ENCODE measurements around the gene C16orf54. TPM values are rescaled to one million over a fixed set of nuclear protein-coding genes. Genes with fewer than 3 reads are reported as not detected.
"Not testable (repeated sequence)": the region's sequence is repeated elsewhere in the genome, so short reads cannot be mapped to it uniquely, and the experiment has no call there.

C16orf54 gene
- total and polyA plus RNA-seq, 2 experiments from 2014 or later, result 3.2 TPM; not detected in 1

DNA sequence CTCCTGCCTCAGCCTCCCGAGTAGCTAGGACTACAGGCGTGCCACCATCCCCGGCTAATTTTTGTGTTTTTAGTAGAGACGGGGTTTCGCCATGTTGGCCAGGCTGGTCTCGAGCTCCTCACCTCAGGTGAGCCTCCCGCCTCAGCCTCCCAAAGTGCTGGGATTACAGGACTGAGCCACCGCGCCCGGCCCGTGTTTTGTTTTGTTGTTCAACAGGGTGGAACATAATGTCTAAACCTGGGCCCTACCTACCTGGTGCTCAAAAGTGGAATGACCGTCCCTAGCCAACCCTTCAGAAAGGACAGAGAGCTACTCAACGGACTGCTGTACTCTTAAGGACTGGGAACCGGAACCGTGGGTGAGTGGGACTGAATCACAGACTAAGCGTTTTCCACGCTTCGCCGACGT lies 44.0 kb upstream of the C16orf54 start:
- Histone ChIP-seq H3K4me1 (ENCODE audit: insufficient read depth) (peaks cover 7% of the 10 kb centered on the region; the same call in 1 of the 2 replicates), H3K27me3 (ENCODE audit: insufficient read depth) (peaks cover under 1% of the 10 kb centered on the region; the same call in 1 of the 2 replicates), H2AFZ (peak overlapping the region; percentile 98), H4K20me1 (replicated peaks; ENCODE audit: insufficient read depth) (peaks cover 30% of the 10 kb centered on the region), H3F3A (replicated peaks; ENCODE audit: low read depth) (peaks cover 20% of the 10 kb centered on the region; the same call in 1 of the 2 replicates), H3K4me3 (peak overlapping the region; percentile 95), H3K4me2 (peak overlapping the region; percentile 93), H3K79me2 (replicated peaks; ENCODE audit: insufficient read depth) (peaks cover 42% of the 10 kb centered on the region), H3K9me2 (ENCODE audit: insufficient read depth) (no peaks in the 10 kb centered on the region), H3K27ac (ENCODE audit: low read depth) (peak overlapping the region; percentile 94), H3K36me3 (ENCODE audit: insufficient read depth) (no peaks in the 10 kb centered on the region)
- Mint-ChIP-seq H3K36me3 (ENCODE audit: low read depth) (peaks cover 19% of the 10 kb centered on the region), H3K27me3 (ENCODE audit: insufficient read depth, low read depth, poor library complexity) (peaks cover 19% of the 10 kb centered on the region), H3K4me3 (peak overlapping the region; percentile 99), H3K27ac (peak overlapping the region; percentile 96), H3K9me3 (no peaks in the 10 kb centered on the region), H3K4me1 (peaks cover 21% of the 10 kb centered on the region)
- peak; percentile 3 for ATAC-seq
- DNase-seq (ENCODE audit: low spot score), result peak; percentile 27
- TF ChIP-seq CREB1 (CRISPR knock-in tag; IDR thresholded peaks at IDR 0.05; ENCODE audit: low read depth) (no peak), POLR2AphosphoS5 (IDR thresholded peaks at IDR 0.05; ENCODE audit: low read depth) (no peak), EZH2phosphoT487 (IDR thresholded peaks at IDR 0.05; ENCODE audit: unreplicated experiment) (no peak), ETS1 (IDR thresholded peaks at IDR 0.05) (no peak), STAT1 (IDR thresholded peaks at IDR 0.05; ENCODE audit: unreplicated experiment) (no peak), JUNB (IDR thresholded peaks at IDR 0.05; ENCODE audit: unreplicated experiment) (no peak), NANOG (IDR thresholded peaks at IDR 0.05; ENCODE audit: borderline replicate concordance) (no peak), EZH2 (IDR thresholded peaks at IDR 0.05; ENCODE audit: low read depth, unreplicated experiment) (no peak)
- TF ChIP-seq, protein P1, sequence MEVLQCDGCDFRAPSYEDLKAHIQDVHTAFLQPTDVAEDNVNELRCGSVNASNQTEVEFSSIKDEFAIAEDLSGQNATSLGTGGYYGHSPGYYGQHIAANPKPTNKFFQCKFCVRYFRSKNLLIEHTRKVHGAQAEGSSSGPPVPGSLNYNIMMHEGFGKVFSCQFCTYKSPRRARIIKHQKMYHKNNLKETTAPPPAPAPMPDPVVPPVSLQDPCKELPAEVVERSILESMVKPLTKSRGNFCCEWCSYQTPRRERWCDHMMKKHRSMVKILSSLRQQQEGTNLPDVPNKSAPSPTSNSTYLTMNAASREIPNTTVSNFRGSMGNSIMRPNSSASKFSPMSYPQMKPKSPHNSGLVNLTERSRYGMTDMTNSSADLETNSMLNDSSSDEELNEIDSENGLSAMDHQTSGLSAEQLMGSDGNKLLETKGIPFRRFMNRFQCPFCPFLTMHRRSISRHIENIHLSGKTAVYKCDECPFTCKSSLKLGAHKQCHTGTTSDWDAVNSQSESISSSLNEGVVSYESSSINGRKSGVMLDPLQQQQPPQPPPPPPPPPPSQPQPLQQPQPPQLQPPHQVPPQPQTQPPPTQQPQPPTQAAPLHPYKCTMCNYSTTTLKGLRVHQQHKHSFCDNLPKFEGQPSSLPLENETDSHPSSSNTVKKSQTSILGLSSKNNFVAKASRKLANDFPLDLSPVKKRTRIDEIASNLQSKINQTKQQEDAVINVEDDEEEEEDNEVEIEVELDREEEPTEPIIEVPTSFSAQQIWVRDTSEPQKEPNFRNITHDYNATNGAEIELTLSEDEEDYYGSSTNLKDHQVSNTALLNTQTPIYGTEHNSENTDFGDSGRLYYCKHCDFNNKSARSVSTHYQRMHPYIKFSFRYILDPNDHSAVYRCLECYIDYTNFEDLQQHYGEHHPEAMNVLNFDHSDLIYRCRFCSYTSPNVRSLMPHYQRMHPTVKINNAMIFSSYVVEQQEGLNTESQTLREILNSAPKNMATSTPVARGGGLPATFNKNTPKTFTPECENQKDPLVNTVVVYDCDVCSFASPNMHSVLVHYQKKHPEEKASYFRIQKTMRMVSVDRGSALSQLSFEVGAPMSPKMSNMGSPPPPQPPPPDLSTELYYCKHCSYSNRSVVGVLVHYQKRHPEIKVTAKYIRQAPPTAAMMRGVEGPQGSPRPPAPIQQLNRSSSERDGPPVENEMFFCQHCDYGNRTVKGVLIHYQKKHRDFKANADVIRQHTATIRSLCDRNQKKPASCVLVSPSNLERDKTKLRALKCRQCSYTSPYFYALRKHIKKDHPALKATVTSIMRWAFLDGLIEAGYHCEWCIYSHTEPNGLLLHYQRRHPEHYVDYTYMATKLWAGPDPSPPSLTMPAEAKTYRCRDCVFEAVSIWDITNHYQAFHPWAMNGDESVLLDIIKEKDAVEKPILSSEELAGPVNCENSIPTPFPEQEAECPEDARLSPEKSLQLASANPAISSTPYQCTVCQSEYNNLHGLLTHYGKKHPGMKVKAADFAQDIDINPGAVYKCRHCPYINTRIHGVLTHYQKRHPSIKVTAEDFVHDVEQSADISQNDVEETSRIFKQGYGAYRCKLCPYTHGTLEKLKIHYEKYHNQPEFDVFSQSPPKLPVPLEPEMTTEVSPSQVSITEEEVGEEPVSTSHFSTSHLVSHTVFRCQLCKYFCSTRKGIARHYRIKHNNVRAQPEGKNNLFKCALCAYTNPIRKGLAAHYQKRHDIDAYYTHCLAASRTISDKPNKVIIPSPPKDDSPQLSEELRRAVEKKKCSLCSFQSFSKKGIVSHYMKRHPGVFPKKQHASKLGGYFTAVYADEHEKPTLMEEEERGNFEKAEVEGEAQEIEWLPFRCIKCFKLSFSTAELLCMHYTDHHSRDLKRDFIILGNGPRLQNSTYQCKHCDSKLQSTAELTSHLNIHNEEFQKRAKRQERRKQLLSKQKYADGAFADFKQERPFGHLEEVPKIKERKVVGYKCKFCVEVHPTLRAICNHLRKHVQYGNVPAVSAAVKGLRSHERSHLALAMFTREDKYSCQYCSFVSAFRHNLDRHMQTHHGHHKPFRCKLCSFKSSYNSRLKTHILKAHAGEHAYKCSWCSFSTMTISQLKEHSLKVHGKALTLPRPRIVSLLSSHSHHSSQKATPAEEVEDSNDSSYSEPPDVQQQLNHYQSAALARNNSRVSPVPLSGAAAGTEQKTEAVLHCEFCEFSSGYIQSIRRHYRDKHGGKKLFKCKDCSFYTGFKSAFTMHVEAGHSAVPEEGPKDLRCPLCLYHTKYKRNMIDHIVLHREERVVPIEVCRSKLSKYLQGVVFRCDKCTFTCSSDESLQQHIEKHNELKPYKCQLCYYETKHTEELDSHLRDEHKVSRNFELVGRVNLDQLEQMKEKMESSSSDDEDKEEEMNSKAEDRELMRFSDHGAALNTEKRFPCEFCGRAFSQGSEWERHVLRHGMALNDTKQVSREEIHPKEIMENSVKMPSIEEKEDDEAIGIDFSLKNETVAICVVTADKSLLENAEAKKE (CRISPR knock-in tag; IDR thresholded peaks at IDR 0.05), result no peak
- TF ChIP-seq, protein P2, sequence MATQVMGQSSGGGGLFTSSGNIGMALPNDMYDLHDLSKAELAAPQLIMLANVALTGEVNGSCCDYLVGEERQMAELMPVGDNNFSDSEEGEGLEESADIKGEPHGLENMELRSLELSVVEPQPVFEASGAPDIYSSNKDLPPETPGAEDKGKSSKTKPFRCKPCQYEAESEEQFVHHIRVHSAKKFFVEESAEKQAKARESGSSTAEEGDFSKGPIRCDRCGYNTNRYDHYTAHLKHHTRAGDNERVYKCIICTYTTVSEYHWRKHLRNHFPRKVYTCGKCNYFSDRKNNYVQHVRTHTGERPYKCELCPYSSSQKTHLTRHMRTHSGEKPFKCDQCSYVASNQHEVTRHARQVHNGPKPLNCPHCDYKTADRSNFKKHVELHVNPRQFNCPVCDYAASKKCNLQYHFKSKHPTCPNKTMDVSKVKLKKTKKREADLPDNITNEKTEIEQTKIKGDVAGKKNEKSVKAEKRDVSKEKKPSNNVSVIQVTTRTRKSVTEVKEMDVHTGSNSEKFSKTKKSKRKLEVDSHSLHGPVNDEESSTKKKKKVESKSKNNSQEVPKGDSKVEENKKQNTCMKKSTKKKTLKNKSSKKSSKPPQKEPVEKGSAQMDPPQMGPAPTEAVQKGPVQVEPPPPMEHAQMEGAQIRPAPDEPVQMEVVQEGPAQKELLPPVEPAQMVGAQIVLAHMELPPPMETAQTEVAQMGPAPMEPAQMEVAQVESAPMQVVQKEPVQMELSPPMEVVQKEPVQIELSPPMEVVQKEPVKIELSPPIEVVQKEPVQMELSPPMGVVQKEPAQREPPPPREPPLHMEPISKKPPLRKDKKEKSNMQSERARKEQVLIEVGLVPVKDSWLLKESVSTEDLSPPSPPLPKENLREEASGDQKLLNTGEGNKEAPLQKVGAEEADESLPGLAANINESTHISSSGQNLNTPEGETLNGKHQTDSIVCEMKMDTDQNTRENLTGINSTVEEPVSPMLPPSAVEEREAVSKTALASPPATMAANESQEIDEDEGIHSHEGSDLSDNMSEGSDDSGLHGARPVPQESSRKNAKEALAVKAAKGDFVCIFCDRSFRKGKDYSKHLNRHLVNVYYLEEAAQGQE (IDR thresholded peaks at IDR 0.05; ENCODE audit: unreplicated experiment), result no peak

DNA sequence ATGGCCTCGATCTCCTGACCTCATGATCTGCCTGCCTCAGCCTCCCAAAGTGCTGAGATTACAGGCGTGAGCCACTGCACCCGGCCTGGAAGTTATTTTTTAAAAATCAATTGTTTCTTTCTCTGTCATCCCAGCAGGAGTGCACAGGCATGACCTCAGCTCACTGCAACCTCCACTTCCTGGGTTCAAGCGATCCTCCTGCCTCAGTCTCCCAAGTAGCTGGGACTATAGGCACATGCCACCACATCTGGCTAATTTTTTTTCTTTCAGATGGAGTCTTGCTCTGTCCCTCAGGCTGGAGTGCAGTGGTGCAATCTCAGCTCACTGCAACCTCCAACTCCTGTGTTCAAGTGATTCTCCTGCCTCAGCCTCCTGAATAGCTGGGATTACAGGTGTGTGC lies 41.4 kb upstream of the C16orf54 start:
- not testable (repeated sequence) for H3K4me1 ChIP-seq (ENCODE audit: insufficient read depth); H3K4me3 ChIP-seq; H3K4me2 ChIP-seq; ATAC-seq; H2AFZ ChIP-seq; H3K9me3 Mint-ChIP-seq; H3K27ac ChIP-seq (ENCODE audit: low read depth); H3K36me3 ChIP-seq (ENCODE audit: insufficient read depth); H3K4me3 Mint-ChIP-seq; H4K20me1 ChIP-seq (replicated peaks; ENCODE audit: insufficient read depth); H3K27ac Mint-ChIP-seq; H3K27me3 ChIP-seq (ENCODE audit: insufficient read depth); DNase-seq (ENCODE audit: low spot score); H3K36me3 Mint-ChIP-seq (ENCODE audit: low read depth); H3K9me2 ChIP-seq (ENCODE audit: insufficient read depth)
- H3K27me3 Mint-ChIP-seq (ENCODE audit: insufficient read depth, low read depth, poor library complexity), result peaks cover 15% of the 10 kb centered on the region
- Histone ChIP-seq H3K79me2 (replicated peaks; ENCODE audit: insufficient read depth) (peaks cover 16% of the 10 kb centered on the region), H3F3A (replicated peaks; ENCODE audit: low read depth) (peaks cover 18% of the 10 kb centered on the region; the same call in 1 of the 2 replicates)
- peaks cover 24% of the 10 kb centered on the region for H3K4me1 Mint-ChIP-seq

Data from GM23338 (cell line).